Brain microvascular endothelial cell (primary cell): ENCODE measurements around the gene PTMS.
A peak's percentile ranks its signal among the peaks of the same experiment; 100 is the strongest.

Experiments used
- DNase-seq: peaks from one replicate; pipeline ENCODE4 v3.0.0-alpha.2; 2020
- H3K27ac ChIP-seq: fragments of 250-450 bp; sonication (Bioruptor Pico); 2 replicates; pipeline ENCODE4 v1.5.1; 2020; ENCODE audit warnings: mild to moderate bottlenecking, moderate library complexity
- H3K27me3 ChIP-seq: fragments of 250-450 bp; sonication (Bioruptor Pico); replicated peaks from 2 replicates; pipeline ENCODE4 v1.5.1; 2020; ENCODE audit warnings: mild to moderate bottlenecking
- H3K36me3 ChIP-seq: fragments of 250-450 bp; sonication (Bioruptor Pico); replicated peaks from 2 replicates; pipeline ENCODE4 v1.5.1; 2020; ENCODE audit warnings: mild to moderate bottlenecking
- H3K4me3 ChIP-seq: 2 replicates; pipeline ENCODE4 v1.5.1; 2011; ENCODE audit warnings: low read depth, mild to moderate bottlenecking, control low read depth, low read length, moderate library complexity
- in situ Hi-C: cut with HindIII; loops from 2 replicates; pipeline ENCODE4 v1.10.0; 2017; ENCODE audit warnings: low sequenced_read_pairs, low pct_ligation_motif_present
- TF ChIP-seq, protein P1 (sequence below): IDR thresholded peaks from 2 replicates; pipeline ENCODE4 v1.5.1; 2011; ENCODE audit warnings: low read depth, mild to moderate bottlenecking, moderate library complexity, low read length, control low read depth, inconsistent platforms; ENCODE audit errors: missing control alignments

Gene PTMS, protein sequence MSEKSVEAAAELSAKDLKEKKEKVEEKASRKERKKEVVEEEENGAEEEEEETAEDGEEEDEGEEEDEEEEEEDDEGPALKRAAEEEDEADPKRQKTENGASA

DNA sequence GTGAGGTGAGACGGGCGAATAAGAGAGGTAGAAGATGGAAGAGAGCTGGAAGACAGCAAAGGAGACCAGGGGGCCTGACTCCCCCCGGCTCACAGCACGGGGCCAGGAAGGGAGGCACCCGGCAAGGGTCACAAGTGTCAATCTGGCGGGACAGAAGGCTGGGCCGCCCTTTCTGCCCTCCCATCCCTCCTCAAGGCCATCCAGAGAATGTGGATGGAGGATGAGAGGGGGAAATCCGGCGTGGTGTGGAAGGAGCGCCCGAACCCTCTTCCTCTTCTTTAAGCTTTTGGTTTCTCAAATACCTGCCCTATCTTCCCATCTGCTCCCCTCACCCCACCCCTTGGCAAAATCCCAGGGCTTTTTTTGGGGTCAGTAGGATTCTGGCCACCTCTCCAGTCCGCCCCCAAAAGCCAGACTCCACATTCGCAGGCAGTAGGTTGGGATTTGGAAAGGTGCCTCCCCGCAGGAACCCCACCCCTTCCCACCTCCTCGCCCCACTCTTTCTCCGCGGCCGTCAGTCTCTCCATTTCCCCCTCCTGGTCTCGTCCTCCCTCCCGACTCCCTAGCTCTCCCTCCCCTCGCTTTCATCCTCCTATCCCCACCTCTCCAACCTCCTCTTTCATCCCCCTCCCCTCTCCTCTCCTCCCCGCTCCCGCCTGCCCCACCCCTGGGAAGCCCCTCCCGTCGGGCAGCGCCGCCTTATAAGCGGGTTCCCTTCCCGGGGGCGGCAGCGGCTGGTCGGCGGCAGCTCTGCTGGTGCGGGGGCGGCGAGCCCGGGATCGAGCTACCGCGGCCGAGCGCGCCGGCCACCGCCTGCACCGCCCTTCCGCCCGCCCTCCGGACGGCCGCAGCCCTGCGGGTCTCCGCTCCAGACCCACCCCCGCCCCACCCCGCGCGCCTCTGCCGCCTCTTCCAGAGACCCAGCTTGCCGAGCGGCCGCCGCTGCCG lies at the start of gene PTMS:
Gene PTMS, plus strand, starts transcription at position 730 of the 948 bp plus-strand sequence. CDS start 343 bp downstream, outside the sequence.
- Histone ChIP-seq H3K4me3 (peak within 1 kb of the TSS; percentile 90), H3K27ac (no peak within 1 kb of the TSS), H3K27me3 (no peaks in the 10 kb centered on the region), H3K36me3 (peaks cover 12% of the 10 kb centered on the region)
- peak; percentile 71 for DNase-seq
- TF ChIP-seq, protein P1, sequence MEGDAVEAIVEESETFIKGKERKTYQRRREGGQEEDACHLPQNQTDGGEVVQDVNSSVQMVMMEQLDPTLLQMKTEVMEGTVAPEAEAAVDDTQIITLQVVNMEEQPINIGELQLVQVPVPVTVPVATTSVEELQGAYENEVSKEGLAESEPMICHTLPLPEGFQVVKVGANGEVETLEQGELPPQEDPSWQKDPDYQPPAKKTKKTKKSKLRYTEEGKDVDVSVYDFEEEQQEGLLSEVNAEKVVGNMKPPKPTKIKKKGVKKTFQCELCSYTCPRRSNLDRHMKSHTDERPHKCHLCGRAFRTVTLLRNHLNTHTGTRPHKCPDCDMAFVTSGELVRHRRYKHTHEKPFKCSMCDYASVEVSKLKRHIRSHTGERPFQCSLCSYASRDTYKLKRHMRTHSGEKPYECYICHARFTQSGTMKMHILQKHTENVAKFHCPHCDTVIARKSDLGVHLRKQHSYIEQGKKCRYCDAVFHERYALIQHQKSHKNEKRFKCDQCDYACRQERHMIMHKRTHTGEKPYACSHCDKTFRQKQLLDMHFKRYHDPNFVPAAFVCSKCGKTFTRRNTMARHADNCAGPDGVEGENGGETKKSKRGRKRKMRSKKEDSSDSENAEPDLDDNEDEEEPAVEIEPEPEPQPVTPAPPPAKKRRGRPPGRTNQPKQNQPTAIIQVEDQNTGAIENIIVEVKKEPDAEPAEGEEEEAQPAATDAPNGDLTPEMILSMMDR, result no peak
- in situ Hi-C loops, result no loop called here

DNA sequence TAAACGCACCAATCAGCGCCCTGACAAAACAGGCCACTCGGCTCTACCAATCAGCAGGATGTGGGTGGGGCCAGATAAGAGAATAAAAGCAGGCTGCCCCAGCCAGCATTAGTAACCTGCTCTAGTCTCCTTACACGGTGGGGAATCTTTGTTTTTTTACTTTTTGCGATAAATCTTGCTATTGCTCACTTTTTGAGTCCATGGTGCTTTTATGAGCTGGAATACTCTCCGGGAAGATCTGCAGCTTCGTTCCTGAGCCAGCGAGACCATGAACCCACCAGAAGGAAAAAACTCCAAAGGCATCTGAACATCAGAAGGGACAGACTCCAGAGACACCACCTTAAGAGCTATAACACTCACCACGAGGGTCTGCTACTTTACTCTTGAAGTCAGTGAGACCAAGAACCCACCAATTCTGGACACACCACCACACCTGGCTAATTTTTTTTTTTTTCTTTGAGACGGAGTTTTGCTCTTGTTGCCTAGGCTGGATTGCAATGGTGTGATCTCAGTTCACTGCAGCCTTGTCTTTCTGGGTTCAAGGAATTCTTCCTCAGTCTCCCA lies 49.2 kb upstream of the PTMS start:
- no peak for DNase-seq
- Histone ChIP-seq H3K27me3 (no peaks in the 10 kb centered on the region), H3K4me3 (no peak overlapping the region), H3K36me3 (no peaks in the 10 kb centered on the region), H3K27ac (no peak overlapping the region)
- TF ChIP-seq, protein P1, result no peak
- in situ Hi-C loops, result no loop called here

DNA sequence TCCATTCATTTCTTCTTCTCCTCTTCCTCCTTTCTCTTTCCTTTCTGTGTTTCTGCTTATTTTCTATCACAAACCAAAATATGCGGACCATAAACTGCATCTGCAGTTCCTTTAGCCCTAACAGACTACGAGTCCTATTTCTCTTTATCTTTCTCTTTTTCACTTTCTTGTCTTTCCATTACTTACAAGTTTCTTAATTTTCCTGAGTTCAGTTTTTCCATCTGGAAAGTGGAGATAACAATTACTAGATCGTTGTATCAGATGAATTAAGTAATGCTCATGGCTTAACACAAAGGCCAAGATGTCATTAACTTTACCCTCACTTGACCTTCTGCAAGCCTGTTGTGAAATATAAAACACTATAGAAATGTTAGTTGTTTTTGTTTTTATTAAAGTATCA lies 43.3 kb upstream of the PTMS start:
- TF ChIP-seq, protein P1, result no peak
- Histone ChIP-seq H3K27me3 (no peaks in the 10 kb centered on the region), H3K4me3 (no peak overlapping the region), H3K36me3 (peaks cover 5% of the 10 kb centered on the region), H3K27ac (no peak overlapping the region)
- in situ Hi-C loops, result no loop called here
- DNase-seq, result no peak

DNA sequence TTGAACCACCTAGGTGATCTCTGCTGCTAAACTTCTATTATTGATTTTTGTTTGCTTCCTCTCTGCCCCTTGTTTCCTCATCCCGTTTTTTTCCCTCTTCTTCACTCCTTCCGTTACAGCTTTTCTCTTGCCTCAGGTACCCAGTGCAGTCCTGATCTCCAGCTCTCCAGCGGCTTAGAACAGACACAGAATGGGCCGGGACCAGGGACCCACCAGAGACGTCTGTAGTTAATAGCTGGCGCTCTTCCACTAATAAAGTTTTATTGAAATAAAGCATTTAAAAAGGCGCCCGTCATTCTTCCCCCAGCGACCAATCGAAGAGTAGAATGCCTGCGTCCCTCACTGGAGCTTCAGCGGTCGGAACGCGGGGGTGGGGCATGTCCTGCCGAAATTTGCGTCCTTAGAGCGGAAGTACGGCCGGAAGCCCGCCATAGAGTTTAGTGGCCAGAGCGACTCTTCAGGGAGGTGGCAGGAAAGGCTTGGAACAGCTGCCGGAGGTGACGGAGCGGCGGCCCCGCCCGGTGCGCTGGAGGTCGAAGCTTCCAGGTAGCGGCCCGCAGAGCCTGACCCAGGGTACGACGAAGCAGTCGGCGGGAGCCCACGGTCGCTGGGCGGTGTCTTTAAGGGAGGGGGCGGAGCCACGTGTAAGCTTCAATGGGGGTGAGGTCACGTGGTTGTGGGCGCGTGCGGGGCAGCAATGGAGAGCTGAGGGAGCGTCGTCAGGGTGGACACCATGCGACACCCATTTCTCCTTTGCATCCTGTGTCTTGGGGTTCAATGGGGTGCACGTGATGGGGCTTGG lies 42.4 kb upstream of the PTMS start, which contains the start of gene COPS7A:
Gene COPS7A, plus strand, starts transcription at position 440 of the 802 bp plus-strand sequence. CDS start 611 bp downstream, outside the sequence.
- Histone ChIP-seq H3K27me3 (no peaks in the 10 kb centered on the region), H3K27ac (peak within 1 kb of the TSS; percentile 88), H3K4me3 (peak within 1 kb of the TSS; percentile 73), H3K36me3 (peaks cover 14% of the 10 kb centered on the region)
- in situ Hi-C loops, result no loop called here
- TF ChIP-seq, protein P1, result no peak
- DNase-seq, result peak; percentile 99

DNA sequence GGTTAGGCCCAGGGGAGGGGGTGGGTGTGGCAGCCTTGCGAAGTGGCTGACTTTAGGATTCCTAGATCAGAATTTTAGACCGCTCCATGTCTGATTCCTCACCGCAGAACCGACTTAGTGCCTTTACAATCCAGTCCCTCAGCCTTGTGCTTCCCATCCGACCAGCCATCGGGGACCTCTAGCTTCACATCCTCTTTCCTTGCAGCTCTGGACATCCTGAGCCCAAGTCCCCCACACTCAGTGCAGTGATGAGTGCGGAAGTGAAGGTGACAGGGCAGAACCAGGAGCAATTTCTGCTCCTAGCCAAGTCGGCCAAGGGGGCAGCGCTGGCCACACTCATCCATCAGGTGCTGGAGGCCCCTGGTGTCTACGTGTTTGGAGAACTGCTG lies 41.8 kb upstream of the PTMS start:
- in situ Hi-C loops, result no loop called here

More for the DNA sequence above, 41.8 kb upstream of the PTMS start:
- H3K27ac ChIP-seq, result peak overlapping the region; percentile 88
- TF ChIP-seq, protein P1, result no peak
- peak; percentile 11 for DNase-seq
- H3K36me3 ChIP-seq, result peaks cover 20% of the 10 kb centered on the region
- no peaks in the 10 kb centered on the region for H3K27me3 ChIP-seq
- H3K4me3 ChIP-seq, result peak overlapping the region; percentile 73
